Peyer's patch (tissue), 4 donors: ENCODE measurements around the gene CA9.

Experiments used
- CTCF ChIP-seq, 6 experiments: fragments of 450-650 bp in 4 of 6; fragments of 200-600 bp in 2 of 6; sonication (generic) in 1 of 6; IDR thresholded peaks; one replicate each; pipeline ENCODE4 v1.5.1; 2017 to 2019; ENCODE audit warnings: antibody characterized with exemption in 6 of 6, mild to moderate bottlenecking in 3 of 6, moderate library complexity in 1 of 6
- POLR2A ChIP-seq, 2 donors: fragments of 450-650 bp; IDR thresholded peaks; one replicate each; pipeline ENCODE4 v1.5.1; 2017; ENCODE audit warnings: antibody characterized with exemption in 2 of 2, mild to moderate bottlenecking in 2 of 2, moderate library complexity in 2 of 2

- no peak for TF ChIP-seq CTCF (IDR thresholded peaks at IDR 0.05)
- TF ChIP-seq POLR2A (IDR thresholded peaks at IDR 0.05), result no peak
These were observed 34.4 kb downstream of the CA9 start for GRCh38 chr9:35708146-35708545.
